ENCODE data around the gene HOXA11. TPM values are rescaled to one million over a fixed set of nuclear protein-coding genes. Genes with fewer than 3 reads are reported as not detected.

Gene HOXA11
- polyA plus RNA-seq, 3 donors: 33.0 to 35.3 (median 34.6) TPM

- DNase-seq (ENCODE audit: low read depth in 3 of 3, low spot score in 2 of 3): no peak
These were observed 46.6 kb downstream of the HOXA11 start for GRCh38 chr7:27138472-27138871.

GRCh38 chr7:27137640-27138315 is 47.3 kb downstream of the HOXA11 start:
- DNase-seq (ENCODE audit: low read depth in 3 of 3, low spot score in 2 of 3): no peak

GRCh38 chr7:27134392-27134791 is 50.6 kb downstream of the HOXA11 start:
- no peak for DNase-seq (ENCODE audit: low read depth in 3 of 3, low spot score in 2 of 3)

GRCh38 chr7:27133409-27134231 is 51.4 kb downstream of the HOXA11 start:
- no peak for DNase-seq (ENCODE audit: low read depth in 3 of 3, low spot score in 2 of 3)

- DNase-seq (ENCODE audit: low read depth in 3 of 3, low spot score in 2 of 3): no peak
These were observed 52.1 kb downstream of the HOXA11 start for GRCh38 chr7:27132978-27133377.

- no peak for DNase-seq (ENCODE audit: low read depth in 3 of 3, low spot score in 2 of 3)
These were observed 52.8 kb downstream of the HOXA11 start for GRCh38 chr7:27132214-27132613.

- no peak for DNase-seq (ENCODE audit: low read depth in 3 of 3, low spot score in 2 of 3)
These were observed 53.6 kb downstream of the HOXA11 start for GRCh38 chr7:27131390-27131819.

Other genes starting within 250 kb of the HOXA11 start
- gene HOXA1, start 89.2 kb downstream of the HOXA11 start, polyA plus RNA-seq (ENCODE audit: insufficient read length in 3 of 3): 1 to 10 TPM; 2.3 to 2.5 (median 2.4) TPM
- gene HOXA2, start 82.5 kb downstream of the HOXA11 start, polyA plus RNA-seq (ENCODE audit: insufficient read length in 3 of 3): 1 to 10 TPM; 6.7 to 8.5 (median 7.1) TPM
- gene HOXA4, start 54.5 kb downstream of the HOXA11 start, polyA plus RNA-seq (ENCODE audit: insufficient read length in 3 of 3): 10 to 100 TPM; 15.7 to 22.5 (median 17.3) TPM
- gene HOXA5, start 41.6 kb downstream of the HOXA11 start, polyA plus RNA-seq (ENCODE audit: insufficient read length in 3 of 3): 10 to 100 TPM; 59.7 to 73.7 (median 63.8) TPM
- 10 to 100 TPM; 18.7 to 24.4 (median 22.0) TPM for gene HOXA6, start 37.5 kb downstream of the HOXA11 start, polyA plus RNA-seq (ENCODE audit: insufficient read length in 3 of 3)
- 10 to 100 TPM; 23.7 to 32.8 (median 29.3) TPM for gene HOXA3, start 32.6 kb downstream of the HOXA11 start, polyA plus RNA-seq (ENCODE audit: insufficient read length in 3 of 3)
- 10 to 100 TPM; 24.8 to 27.6 (median 26.1) TPM for gene HOXA7, start 28.6 kb downstream of the HOXA11 start, polyA plus RNA-seq (ENCODE audit: insufficient read length in 3 of 3)
- 100 to 1,000 TPM in 1 of 3 donors, 10 to 100 TPM in 2; 85.6 to 118 (median 95.9) TPM for gene HOXA9, start 19.7 kb downstream of the HOXA11 start, polyA plus RNA-seq (ENCODE audit: insufficient read length in 3 of 3)
- 100 to 1,000 TPM; 130 to 142 (median 140) TPM for gene HOXA10, start 10.9 kb downstream of the HOXA11 start, polyA plus RNA-seq (ENCODE audit: insufficient read length in 3 of 3)
- gene HOXA13, start 14.9 kb upstream of the HOXA11 start, polyA plus RNA-seq (ENCODE audit: insufficient read length in 3 of 3): under 1 TPM in 2 of 3 donors, not detected in 1; 0.06 TPM
- under 1 TPM; 0.04 to 0.11 (median 0.06) TPM for gene EVX1, start 57.6 kb upstream of the HOXA11 start, polyA plus RNA-seq (ENCODE audit: insufficient read length in 3 of 3)